HEK293 (cell line): Measurements from ENCODE around the gene TNIK.

Source experiments
- CTCF ChIA-PET: fragments of 350-600 bp; formaldehyde crosslinking; extraction: SDS; loops from one replicate; lab custom pipeline; 2021; ENCODE audit warnings: antibody characterized with exemption; lab: Yijun Ruan, JAX
- POLR2A ChIA-PET: fragments of 300-600 bp; formaldehyde crosslinking; extraction: SDS; loops from one replicate; lab custom pipeline; 2020; ENCODE audit warnings: antibody characterized with exemption, inconsistent platforms; lab: Yijun Ruan, JAX
- H3K27ac ChIP-seq: fragments of 200-500 bp; sonication (Bioruptor generic); 2 replicates; pipeline ENCODE4 v1.5.1; 2014; ENCODE audit warnings: low read depth, low read length, control low read depth, inconsistent platforms; ENCODE audit errors: extremely low read depth
- H3K36me3 ChIP-seq, 2 experiments: fragments of 200-500 bp in 1 of 2; sonication (Bioruptor generic) in 1 of 2; 1 replicate in 1 of 2; 2 replicates in 1 of 2; pipeline ENCODE4 v1.5.1; 2014 to 2017; ENCODE audit warnings: inconsistent platforms in 2 of 2, low read length in 2 of 2; ENCODE audit not compliant: control insufficient read depth in 2 of 2, insufficient read depth in 1 of 2
- H3K4me1 ChIP-seq: fragments of 200-500 bp; sonication (Bioruptor generic); 2 replicates; pipeline ENCODE4 v1.5.1; 2014; ENCODE audit warnings: mild to moderate bottlenecking, low read length, inconsistent platforms; ENCODE audit not compliant: control insufficient read depth, insufficient read depth
- H3K4me3 ChIP-seq: 2 replicates; pipeline ENCODE4 v1.5.1; 2011; ENCODE audit warnings: low read depth, mild to moderate bottlenecking, control low read depth, low read length, moderate library complexity
- H3K9me3 ChIP-seq: fragments of 200-500 bp; sonication (Bioruptor generic); 2 replicates; pipeline ENCODE4 v1.5.1; 2014; ENCODE audit warnings: low read depth, low read length, inconsistent platforms; ENCODE audit not compliant: control insufficient read depth, insufficient read depth
- BCL6B ChIP-seq: fragments of 450-650 bp; formaldehyde crosslinking; IDR thresholded peaks from 2 replicates; pipeline ENCODE4 v1.5.1; 2017; ENCODE audit warnings: missing biosample characterization, missing genetic modification characterization
- HOXC10 ChIP-seq: sonication (generic); formaldehyde crosslinking; IDR thresholded peaks from 2 replicates; pipeline ENCODE4 v1.8.1; 2023; ENCODE audit warnings: mild to moderate bottlenecking, missing genetic modification reagents
- KLF10 ChIP-seq: fragments of 450-650 bp; IDR thresholded peaks from 2 replicates; pipeline ENCODE4 v1.5.1; 2018; ENCODE audit warnings: missing biosample characterization, mild to moderate bottlenecking, missing genetic modification characterization
- KLF17 ChIP-seq: fragments of 450-650 bp; formaldehyde crosslinking; IDR thresholded peaks from 2 replicates; pipeline ENCODE4 v1.5.1; 2016; ENCODE audit warnings: missing biosample characterization, missing genetic modification characterization
- KLF9 ChIP-seq: fragments of 450-650 bp; formaldehyde crosslinking; IDR thresholded peaks from 2 replicates; pipeline ENCODE4 v1.5.1; 2016; ENCODE audit warnings: missing biosample characterization, missing genetic modification characterization, low read depth
- SP3 ChIP-seq: fragments of 450-650 bp; formaldehyde crosslinking; IDR thresholded peaks from 2 replicates; pipeline ENCODE4 v1.5.1; 2016; ENCODE audit warnings: missing biosample characterization, missing genetic modification characterization
- SP7 ChIP-seq: fragments of 450-650 bp; formaldehyde crosslinking; IDR thresholded peaks from 2 replicates; pipeline ENCODE4 v1.5.1; 2016; ENCODE audit warnings: missing biosample characterization, missing genetic modification characterization
- TCF7L2 ChIP-seq: IDR thresholded peaks from 2 replicates; pipeline ENCODE4 v1.6.1; 2011; ENCODE audit warnings: low read depth, mild to moderate bottlenecking, inconsistent platforms, low read length, moderate library complexity, borderline replicate concordance
- TSHZ1 ChIP-seq: fragments of 450-650 bp; formaldehyde crosslinking; IDR thresholded peaks from 2 replicates; pipeline ENCODE4 v1.5.1; 2016; ENCODE audit warnings: missing biosample characterization, missing genetic modification characterization, borderline replicate concordance
- YY1 ChIP-seq: fragments of 450-650 bp; formaldehyde crosslinking; IDR thresholded peaks from 2 replicates; pipeline ENCODE4 v1.5.1; 2018; ENCODE audit warnings: missing biosample characterization, missing genetic modification characterization
- ZBTB6 ChIP-seq: fragments of 450-650 bp; formaldehyde crosslinking; IDR thresholded peaks from 2 replicates; pipeline ENCODE4 v1.5.1; 2017; ENCODE audit warnings: missing biosample characterization, missing genetic modification characterization
- ZBTB7A ChIP-seq: fragments of 450-650 bp; formaldehyde crosslinking; IDR thresholded peaks from 2 replicates; pipeline ENCODE4 v1.5.1; 2016; ENCODE audit warnings: low read depth, missing biosample characterization, missing genetic modification characterization
- ZNF18 ChIP-seq: fragments of 450-650 bp; formaldehyde crosslinking; IDR thresholded peaks from 2 replicates; pipeline ENCODE4 v1.5.1; 2016; ENCODE audit warnings: missing biosample characterization, missing genetic modification characterization
- ZNF202 ChIP-seq: fragments of 450-650 bp; formaldehyde crosslinking; IDR thresholded peaks from 2 replicates; pipeline ENCODE4 v1.5.1; 2016; ENCODE audit warnings: missing biosample characterization, missing genetic modification characterization, borderline replicate concordance
- ZNF214 ChIP-seq: fragments of 450-650 bp; formaldehyde crosslinking; IDR thresholded peaks from 2 replicates; pipeline ENCODE4 v1.5.1; 2017; ENCODE audit warnings: missing biosample characterization, mild to moderate bottlenecking, missing genetic modification characterization, borderline replicate concordance
- ZNF223 ChIP-seq: fragments of 450-650 bp; formaldehyde crosslinking; IDR thresholded peaks from 2 replicates; pipeline ENCODE4 v1.5.1; 2016; ENCODE audit warnings: missing biosample characterization, missing genetic modification characterization
- ZNF350 ChIP-seq: fragments of 450-650 bp; formaldehyde crosslinking; IDR thresholded peaks from 2 replicates; pipeline ENCODE4 v1.5.0; 2017; ENCODE audit warnings: missing biosample characterization, mild to moderate bottlenecking, missing genetic modification characterization
- ZNF473 ChIP-seq: fragments of 450-650 bp; formaldehyde crosslinking; IDR thresholded peaks from 2 replicates; pipeline ENCODE4 v1.5.1; 2017; ENCODE audit warnings: missing biosample characterization, missing genetic modification characterization
- ZNF571 ChIP-seq: fragments of 450-650 bp; formaldehyde crosslinking; IDR thresholded peaks from 2 replicates; pipeline ENCODE4 v1.5.0; 2017; ENCODE audit warnings: missing biosample characterization, missing genetic modification characterization
- ZNF677 ChIP-seq: fragments of 450-650 bp; IDR thresholded peaks from 2 replicates; pipeline ENCODE4 v1.5.0; 2018; ENCODE audit warnings: missing biosample characterization, mild to moderate bottlenecking, missing genetic modification characterization, moderate library complexity
- ZNF701 ChIP-seq: fragments of 450-650 bp; formaldehyde crosslinking; IDR thresholded peaks from 2 replicates; pipeline ENCODE4 v1.5.1; 2016; ENCODE audit warnings: missing biosample characterization, missing genetic modification characterization
- ZNF704 ChIP-seq: fragments of 450-650 bp; formaldehyde crosslinking; IDR thresholded peaks from 2 replicates; pipeline ENCODE4 v1.5.1; 2016; ENCODE audit warnings: missing biosample characterization, missing genetic modification characterization
- ZNF707 ChIP-seq: fragments of 450-650 bp; formaldehyde crosslinking; IDR thresholded peaks from 2 replicates; pipeline ENCODE4 v1.5.1; 2016; ENCODE audit warnings: missing biosample characterization, missing genetic modification characterization
- TF ChIP-seq, protein P1 (sequence below): fragments of 450-650 bp; IDR thresholded peaks from 2 replicates; pipeline ENCODE4 v1.5.1; 2018; ENCODE audit warnings: missing biosample characterization, missing genetic modification characterization

The TNIK gene

DNA sequence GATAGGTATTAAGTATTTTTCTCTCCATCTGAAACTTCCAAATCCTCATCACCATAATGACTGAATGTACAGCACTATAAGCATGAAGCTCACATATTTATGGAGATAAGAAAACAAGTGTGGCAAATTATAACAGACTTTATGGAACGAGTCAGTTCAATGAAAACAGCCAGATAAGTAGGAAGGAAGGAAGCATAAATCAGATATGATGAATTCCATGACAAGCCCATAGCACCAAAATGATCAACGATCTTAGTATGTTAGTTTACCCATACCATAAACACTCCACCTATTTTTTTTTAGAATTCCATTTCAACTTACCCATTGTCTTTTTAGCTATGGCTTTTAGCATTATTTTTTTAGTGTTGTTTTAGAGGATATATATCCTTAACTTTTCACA is 169.5 kb downstream of the TNIK start:
- no peaks in the 10 kb centered on the region for H3K4me1 ChIP-seq
- no peaks in the 10 kb centered on the region for H3K36me3 ChIP-seq
- TF ChIP-seq TSHZ1 (tag by site-specific recombination) (no peak), SP7 (no peak), KLF17 (tag by site-specific recombination) (no peak), ZNF677 (tag by site-specific recombination) (no peak), HOXC10 (CRISPR knock-in tag) (no peak), ZBTB6 (tag by site-specific recombination) (no peak), ZNF704 (tag by site-specific recombination) (no peak), ZNF571 (no peak), ZNF223 (tag by site-specific recombination) (no peak), YY1 (tag by site-specific recombination) (no peak), ZNF473 (tag by site-specific recombination) (no peak), ZNF350 (no peak), ZNF18 (tag by site-specific recombination) (no peak), ZBTB7A (tag by site-specific recombination) (no peak), KLF9 (tag by site-specific recombination) (no peak), ZNF701 (tag by site-specific recombination) (no peak), ZNF214 (tag by site-specific recombination) (no peak), SP3 (tag by site-specific recombination) (no peak)
- no peak overlapping the region for H3K27ac ChIP-seq
- POLR2A ChIA-PET = no interaction called here
- no peak overlapping the region for H3K4me3 ChIP-seq
- CTCF ChIA-PET = no interaction called here
- no peaks in the 10 kb centered on the region for H3K9me3 ChIP-seq

GRCh38 chr3:171289291-171289690 is 170.9 kb downstream of the TNIK start:
- H3K36me3 ChIP-seq = no peaks in the 10 kb centered on the region
- POLR2A ChIA-PET = no interaction called here
- H3K4me3 ChIP-seq = no peak overlapping the region
- H3K9me3 ChIP-seq = no peaks in the 10 kb centered on the region
- no peak overlapping the region for H3K27ac ChIP-seq
- CTCF ChIA-PET = interaction anchor here (0.6 kb wide), 1 partner anchor 238 kb away, joined by 3 read pairs; no protein-coding TSS in a partner anchor
- TF ChIP-seq BCL6B (no peak), TCF7L2 (no peak), KLF10 (no peak), ZNF202 (no peak), ZNF707 (tag by site-specific recombination) (no peak)
- TF ChIP-seq, protein P1, sequence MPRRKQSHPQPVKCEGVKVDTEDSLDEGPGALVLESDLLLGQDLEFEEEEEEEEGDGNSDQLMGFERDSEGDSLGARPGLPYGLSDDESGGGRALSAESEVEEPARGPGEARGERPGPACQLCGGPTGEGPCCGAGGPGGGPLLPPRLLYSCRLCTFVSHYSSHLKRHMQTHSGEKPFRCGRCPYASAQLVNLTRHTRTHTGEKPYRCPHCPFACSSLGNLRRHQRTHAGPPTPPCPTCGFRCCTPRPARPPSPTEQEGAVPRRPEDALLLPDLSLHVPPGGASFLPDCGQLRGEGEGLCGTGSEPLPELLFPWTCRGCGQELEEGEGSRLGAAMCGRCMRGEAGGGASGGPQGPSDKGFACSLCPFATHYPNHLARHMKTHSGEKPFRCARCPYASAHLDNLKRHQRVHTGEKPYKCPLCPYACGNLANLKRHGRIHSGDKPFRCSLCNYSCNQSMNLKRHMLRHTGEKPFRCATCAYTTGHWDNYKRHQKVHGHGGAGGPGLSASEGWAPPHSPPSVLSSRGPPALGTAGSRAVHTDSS (tag by site-specific recombination) = no peak
- TF ChIP-seq, all 188 proteins: peak for 0
- H3K4me1 ChIP-seq = no peaks in the 10 kb centered on the region
